RCC 7860 (cell line): ENCODE data around the gene MC1R.
A peak's percentile ranks its signal among the peaks of the same experiment; 100 is the strongest.
"Not testable (repeated sequence)": the region's sequence is repeated elsewhere in the genome, so short reads cannot be mapped to it uniquely, and the experiment has no call there.

Source experiments
- DNase-seq: peaks from one replicate; pipeline ENCODE4 v3.0.0-alpha.2; 2015; ENCODE audit warnings: low spot score
- FAIRE-seq: peaks from 2 replicates; lab custom pipeline; 2012; peaks lifted over from hg19 to GRCh38; lab: Jason Lieb, UNC

Gene MC1R

DNA sequence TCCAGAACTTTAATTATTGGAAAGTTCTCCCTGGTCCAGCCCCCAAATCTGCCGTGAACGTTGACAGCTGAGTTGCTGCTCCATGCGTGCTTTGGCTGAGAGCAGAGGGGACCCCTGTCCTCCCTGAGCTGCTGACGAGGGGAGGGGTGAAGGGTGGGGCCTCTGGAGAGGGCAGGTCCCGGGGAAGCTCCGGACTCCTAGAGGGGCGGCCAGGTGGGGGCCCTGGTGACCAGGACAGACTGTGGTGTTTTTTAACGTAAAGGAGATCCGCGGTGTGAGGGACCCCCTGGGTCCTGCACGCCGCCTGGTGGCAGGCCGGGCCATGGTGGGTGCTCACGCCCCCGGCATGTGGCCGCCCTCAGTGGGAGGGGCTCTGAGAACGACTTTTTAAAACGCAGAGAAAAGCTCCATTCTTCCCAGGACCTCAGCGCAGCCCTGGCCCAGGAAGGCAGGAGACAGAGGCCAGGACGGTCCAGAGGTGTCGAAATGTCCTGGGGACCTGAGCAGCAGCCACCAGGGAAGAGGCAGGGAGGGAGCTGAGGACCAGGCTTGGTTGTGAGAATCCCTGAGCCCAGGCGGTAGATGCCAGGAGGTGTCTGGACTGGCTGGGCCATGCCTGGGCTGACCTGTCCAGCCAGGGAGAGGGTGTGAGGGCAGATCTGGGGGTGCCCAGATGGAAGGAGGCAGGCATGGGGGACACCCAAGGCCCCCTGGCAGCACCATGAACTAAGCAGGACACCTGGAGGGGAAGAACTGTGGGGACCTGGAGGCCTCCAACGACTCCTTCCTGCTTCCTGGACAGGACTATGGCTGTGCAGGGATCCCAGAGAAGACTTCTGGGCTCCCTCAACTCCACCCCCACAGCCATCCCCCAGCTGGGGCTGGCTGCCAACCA is at the start of gene MC1R:
TSS of gene MC1R (plus strand) at position 410 of the 895 bp plus-strand sequence. CDS start at position 807, 397 bp downstream.
- FAIRE-seq (no peak), DNase-seq (no peak)

- DNase-seq (no peak), FAIRE-seq (no peak)
Measured at GRCh38 chr16:89869911-89870310, 48.8 kb upstream of the MC1R start.

GRCh38 chr16:89870440-89870839 is 48.2 kb upstream of the MC1R start:
- FAIRE-seq (no peak), DNase-seq (no peak)

- DNase-seq (no peak), FAIRE-seq (no peak)
Measured at GRCh38 chr16:89871895-89872294, 46.8 kb upstream of the MC1R start.

- FAIRE-seq (no peak), DNase-seq (peak; percentile 69)
Measured at GRCh38 chr16:89873109-89873971, 45.3 kb upstream of the MC1R start, which contains the start of gene TCF25. TCF25 (plus strand) TSS chr16:89873592; CDS start chr16:89873668, 76 bp downstream.

DNA sequence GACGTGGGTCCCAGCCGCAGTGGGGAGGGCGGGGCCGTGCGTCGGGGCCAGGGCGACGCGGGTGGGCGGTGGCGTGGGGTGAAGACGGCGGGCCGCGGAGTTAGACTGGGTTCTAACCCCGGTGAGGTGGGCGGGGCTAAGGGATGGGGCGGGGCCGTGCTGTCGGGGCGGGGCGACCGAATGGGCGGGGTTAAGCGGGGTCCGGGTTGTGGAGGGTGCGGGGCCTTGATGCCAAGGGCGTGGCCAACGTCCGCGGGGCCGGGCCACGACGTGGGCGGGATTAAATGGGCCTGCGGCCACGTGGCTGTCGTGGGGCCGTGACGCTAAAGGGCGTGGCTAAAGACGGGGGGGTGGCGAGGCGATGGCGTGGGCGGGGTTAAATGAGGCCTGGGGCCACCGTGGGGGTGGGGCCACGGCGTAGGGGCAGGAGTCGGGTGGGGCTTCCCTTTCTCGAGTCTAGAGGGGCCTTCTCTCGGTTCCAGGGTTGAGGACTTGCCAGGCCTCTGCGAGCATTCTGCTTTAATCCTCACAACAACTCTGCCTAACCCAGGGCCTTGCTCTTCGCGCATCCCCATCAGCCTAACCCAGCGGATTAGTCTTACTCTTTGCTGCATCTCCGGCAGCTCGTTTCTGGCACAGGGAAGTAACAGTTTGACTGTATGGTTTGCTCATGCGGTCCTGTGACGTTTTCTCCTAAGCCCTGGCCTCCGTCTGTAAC is 44.5 kb upstream of the MC1R start:
- DNase-seq (peak; percentile 82), FAIRE-seq (no peak)

DNA sequence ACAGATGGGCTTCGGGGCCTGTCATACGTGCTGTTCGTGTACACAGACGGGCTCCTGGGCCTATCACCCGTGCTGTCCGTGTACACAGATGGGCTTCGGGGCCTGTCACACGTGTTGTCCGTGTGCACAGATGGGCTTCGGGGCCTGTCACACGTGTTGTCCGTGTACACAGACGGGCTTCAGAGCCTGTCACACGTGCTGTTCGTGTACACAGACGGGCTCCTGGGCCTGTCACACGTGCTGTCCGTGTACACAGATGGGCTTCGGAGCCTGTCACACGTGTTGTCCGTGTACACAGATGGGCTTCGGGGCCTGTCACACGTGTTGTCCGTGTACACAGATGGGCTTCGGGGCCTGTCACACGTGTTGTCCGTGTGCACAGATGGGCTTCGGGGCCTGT is 39.5 kb upstream of the MC1R start:
- not testable (repeated sequence) for DNase-seq, FAIRE-seq

DNA sequence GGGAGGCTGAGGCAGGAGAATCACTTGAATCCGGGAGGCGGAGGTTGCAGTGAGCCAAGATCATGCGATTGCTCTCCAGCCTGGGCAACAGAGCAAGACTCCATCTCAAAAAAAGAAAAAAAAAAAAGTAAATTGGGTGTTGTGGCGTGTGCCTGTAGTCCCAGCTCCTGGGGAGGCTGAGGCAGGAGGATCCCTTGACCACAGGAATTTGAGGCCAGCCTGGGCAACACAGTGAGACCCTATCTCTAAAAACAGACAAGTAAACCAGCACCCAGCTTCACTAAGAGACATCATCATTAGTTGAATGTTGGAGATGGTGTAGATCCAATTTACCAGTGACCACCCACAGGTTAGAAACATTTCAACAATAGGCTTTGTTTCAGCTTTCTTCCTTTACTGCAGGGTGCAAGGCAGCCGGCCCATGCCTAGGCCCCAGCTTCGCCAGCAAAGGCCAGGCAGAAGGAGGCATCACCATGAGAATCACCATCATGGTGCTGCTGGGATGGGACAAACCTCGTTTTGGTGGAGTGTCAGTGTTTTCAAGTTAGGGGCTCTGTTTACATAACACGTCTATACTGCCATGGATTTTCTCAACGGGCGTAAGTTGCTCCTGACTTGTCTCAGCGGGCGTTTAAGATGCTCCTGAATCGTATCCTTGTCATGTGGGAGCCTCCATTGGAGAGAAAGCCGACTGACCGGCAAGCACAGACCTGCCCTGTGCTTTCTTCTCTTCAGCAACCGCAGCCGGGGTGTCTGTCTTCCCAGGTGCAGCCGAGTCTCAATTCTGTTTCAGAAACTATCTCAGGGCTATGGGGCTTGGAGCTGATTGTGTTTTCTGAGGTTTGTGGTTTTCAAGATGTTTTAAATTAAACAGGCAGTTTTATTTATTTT is 37.9 kb upstream of the MC1R start:
- no peak for DNase-seq
- FAIRE-seq = no peak

GRCh38 chr16:89881368-89881730 is 37.3 kb upstream of the MC1R start:
- no peak for FAIRE-seq
- DNase-seq = no peak

DNA sequence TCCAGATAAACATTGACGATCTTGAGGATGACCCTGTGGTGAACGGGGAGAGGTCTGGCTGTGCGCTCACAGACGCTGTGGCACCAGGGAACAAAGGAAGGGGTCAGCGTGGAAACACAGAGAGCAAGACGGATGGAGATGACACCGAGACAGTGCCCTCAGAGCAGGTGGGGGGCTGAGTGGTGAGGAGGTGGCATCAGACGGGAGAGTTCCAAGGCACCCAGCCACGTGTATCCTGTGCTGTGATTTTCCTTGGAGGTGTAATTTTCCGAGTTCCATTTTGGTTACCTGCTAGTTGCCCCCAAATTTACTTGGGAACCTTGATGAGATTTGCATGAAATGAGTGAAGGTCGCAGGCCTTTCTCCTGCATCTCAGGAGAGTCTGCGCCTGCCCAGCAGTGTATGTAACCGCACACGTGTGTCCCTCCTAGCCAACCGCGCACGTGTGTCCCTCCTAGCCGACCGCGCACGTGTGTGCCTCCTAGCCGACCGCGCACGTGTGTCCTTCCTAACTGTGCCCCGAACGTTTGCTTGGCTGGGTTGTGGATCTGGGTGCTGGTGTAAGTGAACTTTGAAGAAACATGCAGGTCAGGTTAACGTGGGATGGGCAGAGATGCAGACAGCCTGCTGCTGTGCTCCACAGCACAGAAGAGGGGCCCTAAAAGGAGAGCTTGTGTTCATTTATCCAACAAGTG is 35.2 kb upstream of the MC1R start:
- no peak for FAIRE-seq
- no peak for DNase-seq

DNA sequence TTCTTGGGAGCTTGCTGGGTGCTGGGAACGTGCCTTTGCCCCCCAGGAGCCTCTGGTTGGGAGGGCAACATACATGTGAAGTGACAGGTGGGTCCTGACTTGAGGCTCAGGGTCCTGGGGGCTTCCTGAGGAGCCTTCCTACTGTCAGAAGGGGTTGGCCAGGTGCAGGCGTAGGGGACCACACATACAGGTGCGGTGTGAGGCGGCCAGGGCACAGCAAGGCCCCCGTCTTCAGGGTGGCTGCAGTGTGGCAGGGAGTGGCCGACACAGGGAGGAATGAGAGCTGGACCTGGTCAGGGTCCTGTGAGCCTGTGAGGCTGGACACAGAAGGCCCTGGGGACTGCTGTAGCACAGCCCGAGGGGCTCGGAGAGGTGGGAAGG is 34.6 kb upstream of the MC1R start:
- DNase-seq (no peak), FAIRE-seq (no peak)

- no peak for FAIRE-seq
Measured at GRCh38 chr16:89887243-89887642, 31.4 kb upstream of the MC1R start.

DNA sequence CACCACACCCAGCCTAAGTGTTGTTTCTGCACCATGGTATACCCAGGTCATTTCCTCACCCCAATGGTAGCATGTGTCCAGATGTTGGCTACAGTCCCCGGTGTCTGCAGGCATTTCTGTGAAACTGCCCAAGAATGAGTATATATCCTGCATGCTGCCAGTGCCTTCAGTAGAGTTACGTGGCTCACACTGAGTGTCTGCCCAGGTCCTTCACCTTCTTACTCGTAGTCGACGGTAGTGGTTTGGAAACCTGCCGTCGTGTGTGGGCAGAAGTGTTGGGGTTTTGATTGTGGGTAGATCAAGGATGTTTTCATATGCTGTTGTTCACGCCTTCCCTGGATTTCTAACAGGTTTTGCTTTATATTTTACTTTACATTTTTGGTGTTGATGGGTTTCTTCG is 28.5 kb upstream of the MC1R start:
- DNase-seq (no peak), FAIRE-seq (no peak)

More at GRCh38 chr16:89887243-89887642, 31.4 kb upstream of the MC1R start:
- DNase-seq = no peak

DNA sequence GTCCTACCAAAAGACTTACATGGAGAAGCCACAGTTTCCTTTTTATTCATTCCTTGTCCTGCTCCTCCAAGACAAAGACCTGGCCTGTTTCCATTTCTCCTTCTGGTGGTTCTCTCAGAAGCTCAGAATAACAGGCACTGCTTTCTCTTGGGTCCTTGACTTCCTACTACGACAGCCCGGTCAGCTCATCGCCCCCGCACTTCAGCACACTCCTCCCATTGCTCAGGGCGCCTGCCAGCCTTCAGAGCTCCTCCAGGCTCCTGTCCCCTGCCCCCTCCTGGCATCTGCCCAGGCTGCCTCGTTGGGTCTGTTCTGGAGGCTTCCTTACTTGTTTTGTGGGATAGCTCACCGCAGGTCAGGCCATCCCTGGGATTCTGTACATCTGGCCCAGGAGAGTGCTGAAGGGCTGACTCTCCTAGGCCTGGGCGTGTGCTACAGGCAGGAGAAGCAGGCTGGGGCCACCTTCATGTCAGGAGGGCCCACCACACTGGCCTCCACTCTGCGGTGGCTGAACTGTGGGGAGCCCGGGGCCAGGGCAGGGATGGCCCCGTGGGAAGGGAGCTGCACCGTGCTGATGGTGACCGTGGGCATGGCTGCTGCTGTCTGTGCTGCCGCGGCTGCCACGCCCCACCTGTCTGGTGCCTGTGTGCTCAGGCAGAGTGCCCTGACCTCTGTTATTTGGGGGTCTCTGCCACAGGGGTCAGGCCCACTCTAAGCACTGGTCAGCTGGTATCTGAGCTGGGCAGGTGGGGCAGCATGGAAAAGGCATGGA is 27.6 kb upstream of the MC1R start:
- DNase-seq (no peak), FAIRE-seq (no peak)

- FAIRE-seq = no peak
- DNase-seq = no peak
Measured at GRCh38 chr16:89892055-89892630, 26.5 kb upstream of the MC1R start.

GRCh38 chr16:89892635-89893034 is 26.0 kb upstream of the MC1R start:
- DNase-seq = no peak

GRCh38 chr16:89893642-89894548 is 24.8 kb upstream of the MC1R start:
- FAIRE-seq (no peak), DNase-seq (no peak)

More at GRCh38 chr16:89892635-89893034, 26.0 kb upstream of the MC1R start:
- FAIRE-seq = no peak
